K562 (cell line): ENCODE results near the gene PARS2. TPM values are rescaled to one million over a fixed set of nuclear protein-coding genes. Genes with fewer than 3 reads are reported as not detected.

Source experiments
- ILF3 ChIP-seq: fragments of 450-650 bp; IDR thresholded peaks from 2 replicates; pipeline ENCODE4 v1.6.1; 2018; ENCODE audit warnings: antibody characterized with exemption, mild to moderate bottlenecking, moderate library complexity, borderline replicate concordance
- NCOA1 ChIP-seq: fragments of 450-650 bp; IDR thresholded peaks from 2 replicates; pipeline ENCODE4 v1.6.1; 2016; ENCODE audit warnings: low read depth
- SREBF2 ChIP-seq: sonication (generic); formaldehyde crosslinking; IDR thresholded peaks from 2 replicates; pipeline ENCODE4 v1.4.0; 2020; ENCODE audit warnings: mild to moderate bottlenecking, missing genetic modification reagents
- TGIF2 ChIP-seq: sonication (generic); formaldehyde crosslinking; IDR thresholded peaks from 2 replicates; pipeline ENCODE4 v1.8.1; 2022; ENCODE audit warnings: mild to moderate bottlenecking, missing genetic modification reagents, moderate library complexity
- TRIM28 ChIP-seq: fragments of 450-650 bp; IDR thresholded peaks from 2 replicates; pipeline ENCODE4 v1.6.1; 2017
- polyA plus RNA-seq, 8 experiments: library from polyadenylated mRNA; depleted of rRNA in 4 of 8; stranded (reverse) in 5 of 8; unstranded in 3 of 8; fragments of >200 nt; fragmentation: Nextera tagmentation in 2 of 8; fragmentation: Illumina TruSeq in 1 of 8; extraction: Ambion mirVana in 2 of 8; extraction: Trizol in 1 of 8; gene quantifications; 2 replicates each; pipeline versions ENCODE4 v1.2.1 to v1.2.3, GENCODE V29; 2011 to 2014; ENCODE audit warnings: inconsistent platforms in 1 of 8, missing spikeins in 1 of 8
- total RNA-seq, 7 experiments: library from RNA; depleted of rRNA in 6 of 7; stranded (reverse); fragments of >200 nt in 6 of 7; fragmentation: Illumina TruSeq in 2 of 7; extraction: Trizol in 2 of 7; gene quantifications; 2 replicates each; pipeline versions ENCODE4 v1.2.1 to v1.2.3, GENCODE V29; 2011 to 2021; ENCODE audit warnings: low replicate concordance in 1 of 7
- TF ChIP-seq, protein P1 (sequence below): fragments of 200-600 bp; sonication (generic); IDR thresholded peaks from one replicate; pipeline ENCODE4 v1.6.1; 2012; ENCODE audit warnings: mild to moderate bottlenecking, low read depth, low read length, inconsistent platforms
- TF ChIP-seq, protein P2 (sequence below), 2 experiments: fragments of 450-650 bp; IDR thresholded peaks; 2 replicates each; pipeline ENCODE4 v1.6.1; 2016; ENCODE audit warnings: mild to moderate bottlenecking in 2 of 2, borderline replicate concordance in 1 of 2, low read depth in 1 of 2, moderate library complexity in 1 of 2

The PARS2 gene
- total and polyA plus RNA-seq, 9 of the 15 experiments (the other 6 are each of a cell fraction or from before 2014, with no cell fraction given) = 6.3 to 12.4 (median 7.9) TPM

DNA sequence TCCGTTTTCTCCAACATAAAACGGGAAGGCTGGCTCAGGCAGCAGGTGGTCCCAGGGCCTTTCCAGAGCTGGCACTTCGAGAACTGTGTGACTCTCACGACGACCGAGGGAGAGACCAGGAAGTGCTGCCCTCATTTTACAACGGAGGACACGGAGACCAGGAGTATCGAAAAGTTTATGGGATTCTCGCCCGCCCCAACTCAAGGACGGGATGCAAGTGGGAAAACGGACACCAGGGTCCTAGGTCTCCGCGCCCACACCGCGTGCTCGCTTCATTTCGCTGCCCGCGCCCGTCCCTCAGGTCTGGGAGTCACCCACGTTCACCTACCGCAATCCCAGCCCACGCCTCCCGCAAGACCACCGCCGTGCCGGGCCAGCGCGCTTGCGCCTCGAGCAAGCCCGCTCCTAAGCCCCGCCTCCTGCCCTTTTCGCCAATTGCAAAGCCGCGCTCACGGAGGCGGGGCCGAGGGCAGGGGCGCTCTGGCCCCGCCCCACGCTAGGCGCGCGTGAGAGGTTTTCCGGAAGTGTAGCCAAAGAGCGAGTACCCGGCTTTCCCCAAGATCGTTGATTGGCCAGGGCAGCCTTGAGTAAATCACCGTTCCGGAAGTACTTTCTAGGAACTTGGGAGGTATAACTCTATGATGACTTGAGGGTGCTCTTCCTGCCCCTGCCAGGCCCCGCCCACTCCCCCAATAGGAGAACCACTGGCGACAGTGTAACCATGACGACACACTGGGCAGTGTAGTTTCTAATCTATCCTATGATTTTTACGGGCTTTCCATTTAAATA, at the start of gene PARS2 (continued):
- TF ChIP-seq, protein P1, sequence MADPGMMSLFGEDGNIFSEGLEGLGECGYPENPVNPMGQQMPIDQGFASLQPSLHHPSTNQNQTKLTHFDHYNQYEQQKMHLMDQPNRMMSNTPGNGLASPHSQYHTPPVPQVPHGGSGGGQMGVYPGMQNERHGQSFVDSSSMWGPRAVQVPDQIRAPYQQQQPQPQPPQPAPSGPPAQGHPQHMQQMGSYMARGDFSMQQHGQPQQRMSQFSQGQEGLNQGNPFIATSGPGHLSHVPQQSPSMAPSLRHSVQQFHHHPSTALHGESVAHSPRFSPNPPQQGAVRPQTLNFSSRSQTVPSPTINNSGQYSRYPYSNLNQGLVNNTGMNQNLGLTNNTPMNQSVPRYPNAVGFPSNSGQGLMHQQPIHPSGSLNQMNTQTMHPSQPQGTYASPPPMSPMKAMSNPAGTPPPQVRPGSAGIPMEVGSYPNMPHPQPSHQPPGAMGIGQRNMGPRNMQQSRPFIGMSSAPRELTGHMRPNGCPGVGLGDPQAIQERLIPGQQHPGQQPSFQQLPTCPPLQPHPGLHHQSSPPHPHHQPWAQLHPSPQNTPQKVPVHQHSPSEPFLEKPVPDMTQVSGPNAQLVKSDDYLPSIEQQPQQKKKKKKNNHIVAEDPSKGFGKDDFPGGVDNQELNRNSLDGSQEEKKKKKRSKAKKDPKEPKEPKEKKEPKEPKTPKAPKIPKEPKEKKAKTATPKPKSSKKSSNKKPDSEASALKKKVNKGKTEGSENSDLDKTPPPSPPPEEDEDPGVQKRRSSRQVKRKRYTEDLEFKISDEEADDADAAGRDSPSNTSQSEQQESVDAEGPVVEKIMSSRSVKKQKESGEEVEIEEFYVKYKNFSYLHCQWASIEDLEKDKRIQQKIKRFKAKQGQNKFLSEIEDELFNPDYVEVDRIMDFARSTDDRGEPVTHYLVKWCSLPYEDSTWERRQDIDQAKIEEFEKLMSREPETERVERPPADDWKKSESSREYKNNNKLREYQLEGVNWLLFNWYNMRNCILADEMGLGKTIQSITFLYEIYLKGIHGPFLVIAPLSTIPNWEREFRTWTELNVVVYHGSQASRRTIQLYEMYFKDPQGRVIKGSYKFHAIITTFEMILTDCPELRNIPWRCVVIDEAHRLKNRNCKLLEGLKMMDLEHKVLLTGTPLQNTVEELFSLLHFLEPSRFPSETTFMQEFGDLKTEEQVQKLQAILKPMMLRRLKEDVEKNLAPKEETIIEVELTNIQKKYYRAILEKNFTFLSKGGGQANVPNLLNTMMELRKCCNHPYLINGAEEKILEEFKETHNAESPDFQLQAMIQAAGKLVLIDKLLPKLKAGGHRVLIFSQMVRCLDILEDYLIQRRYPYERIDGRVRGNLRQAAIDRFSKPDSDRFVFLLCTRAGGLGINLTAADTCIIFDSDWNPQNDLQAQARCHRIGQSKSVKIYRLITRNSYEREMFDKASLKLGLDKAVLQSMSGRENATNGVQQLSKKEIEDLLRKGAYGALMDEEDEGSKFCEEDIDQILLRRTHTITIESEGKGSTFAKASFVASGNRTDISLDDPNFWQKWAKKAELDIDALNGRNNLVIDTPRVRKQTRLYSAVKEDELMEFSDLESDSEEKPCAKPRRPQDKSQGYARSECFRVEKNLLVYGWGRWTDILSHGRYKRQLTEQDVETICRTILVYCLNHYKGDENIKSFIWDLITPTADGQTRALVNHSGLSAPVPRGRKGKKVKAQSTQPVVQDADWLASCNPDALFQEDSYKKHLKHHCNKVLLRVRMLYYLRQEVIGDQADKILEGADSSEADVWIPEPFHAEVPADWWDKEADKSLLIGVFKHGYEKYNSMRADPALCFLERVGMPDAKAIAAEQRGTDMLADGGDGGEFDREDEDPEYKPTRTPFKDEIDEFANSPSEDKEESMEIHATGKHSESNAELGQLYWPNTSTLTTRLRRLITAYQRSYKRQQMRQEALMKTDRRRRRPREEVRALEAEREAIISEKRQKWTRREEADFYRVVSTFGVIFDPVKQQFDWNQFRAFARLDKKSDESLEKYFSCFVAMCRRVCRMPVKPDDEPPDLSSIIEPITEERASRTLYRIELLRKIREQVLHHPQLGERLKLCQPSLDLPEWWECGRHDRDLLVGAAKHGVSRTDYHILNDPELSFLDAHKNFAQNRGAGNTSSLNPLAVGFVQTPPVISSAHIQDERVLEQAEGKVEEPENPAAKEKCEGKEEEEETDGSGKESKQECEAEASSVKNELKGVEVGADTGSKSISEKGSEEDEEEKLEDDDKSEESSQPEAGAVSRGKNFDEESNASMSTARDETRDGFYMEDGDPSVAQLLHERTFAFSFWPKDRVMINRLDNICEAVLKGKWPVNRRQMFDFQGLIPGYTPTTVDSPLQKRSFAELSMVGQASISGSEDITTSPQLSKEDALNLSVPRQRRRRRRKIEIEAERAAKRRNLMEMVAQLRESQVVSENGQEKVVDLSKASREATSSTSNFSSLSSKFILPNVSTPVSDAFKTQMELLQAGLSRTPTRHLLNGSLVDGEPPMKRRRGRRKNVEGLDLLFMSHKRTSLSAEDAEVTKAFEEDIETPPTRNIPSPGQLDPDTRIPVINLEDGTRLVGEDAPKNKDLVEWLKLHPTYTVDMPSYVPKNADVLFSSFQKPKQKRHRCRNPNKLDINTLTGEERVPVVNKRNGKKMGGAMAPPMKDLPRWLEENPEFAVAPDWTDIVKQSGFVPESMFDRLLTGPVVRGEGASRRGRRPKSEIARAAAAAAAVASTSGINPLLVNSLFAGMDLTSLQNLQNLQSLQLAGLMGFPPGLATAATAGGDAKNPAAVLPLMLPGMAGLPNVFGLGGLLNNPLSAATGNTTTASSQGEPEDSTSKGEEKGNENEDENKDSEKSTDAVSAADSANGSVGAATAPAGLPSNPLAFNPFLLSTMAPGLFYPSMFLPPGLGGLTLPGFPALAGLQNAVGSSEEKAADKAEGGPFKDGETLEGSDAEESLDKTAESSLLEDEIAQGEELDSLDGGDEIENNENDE = no peak
- TF ChIP-seq ILF3 (no peak), SREBF2 (CRISPR knock-in tag) (no peak), TGIF2 (CRISPR knock-in tag) (no peak), NCOA1 (no peak), TRIM28 (no peak)
- TF ChIP-seq, protein P2, sequence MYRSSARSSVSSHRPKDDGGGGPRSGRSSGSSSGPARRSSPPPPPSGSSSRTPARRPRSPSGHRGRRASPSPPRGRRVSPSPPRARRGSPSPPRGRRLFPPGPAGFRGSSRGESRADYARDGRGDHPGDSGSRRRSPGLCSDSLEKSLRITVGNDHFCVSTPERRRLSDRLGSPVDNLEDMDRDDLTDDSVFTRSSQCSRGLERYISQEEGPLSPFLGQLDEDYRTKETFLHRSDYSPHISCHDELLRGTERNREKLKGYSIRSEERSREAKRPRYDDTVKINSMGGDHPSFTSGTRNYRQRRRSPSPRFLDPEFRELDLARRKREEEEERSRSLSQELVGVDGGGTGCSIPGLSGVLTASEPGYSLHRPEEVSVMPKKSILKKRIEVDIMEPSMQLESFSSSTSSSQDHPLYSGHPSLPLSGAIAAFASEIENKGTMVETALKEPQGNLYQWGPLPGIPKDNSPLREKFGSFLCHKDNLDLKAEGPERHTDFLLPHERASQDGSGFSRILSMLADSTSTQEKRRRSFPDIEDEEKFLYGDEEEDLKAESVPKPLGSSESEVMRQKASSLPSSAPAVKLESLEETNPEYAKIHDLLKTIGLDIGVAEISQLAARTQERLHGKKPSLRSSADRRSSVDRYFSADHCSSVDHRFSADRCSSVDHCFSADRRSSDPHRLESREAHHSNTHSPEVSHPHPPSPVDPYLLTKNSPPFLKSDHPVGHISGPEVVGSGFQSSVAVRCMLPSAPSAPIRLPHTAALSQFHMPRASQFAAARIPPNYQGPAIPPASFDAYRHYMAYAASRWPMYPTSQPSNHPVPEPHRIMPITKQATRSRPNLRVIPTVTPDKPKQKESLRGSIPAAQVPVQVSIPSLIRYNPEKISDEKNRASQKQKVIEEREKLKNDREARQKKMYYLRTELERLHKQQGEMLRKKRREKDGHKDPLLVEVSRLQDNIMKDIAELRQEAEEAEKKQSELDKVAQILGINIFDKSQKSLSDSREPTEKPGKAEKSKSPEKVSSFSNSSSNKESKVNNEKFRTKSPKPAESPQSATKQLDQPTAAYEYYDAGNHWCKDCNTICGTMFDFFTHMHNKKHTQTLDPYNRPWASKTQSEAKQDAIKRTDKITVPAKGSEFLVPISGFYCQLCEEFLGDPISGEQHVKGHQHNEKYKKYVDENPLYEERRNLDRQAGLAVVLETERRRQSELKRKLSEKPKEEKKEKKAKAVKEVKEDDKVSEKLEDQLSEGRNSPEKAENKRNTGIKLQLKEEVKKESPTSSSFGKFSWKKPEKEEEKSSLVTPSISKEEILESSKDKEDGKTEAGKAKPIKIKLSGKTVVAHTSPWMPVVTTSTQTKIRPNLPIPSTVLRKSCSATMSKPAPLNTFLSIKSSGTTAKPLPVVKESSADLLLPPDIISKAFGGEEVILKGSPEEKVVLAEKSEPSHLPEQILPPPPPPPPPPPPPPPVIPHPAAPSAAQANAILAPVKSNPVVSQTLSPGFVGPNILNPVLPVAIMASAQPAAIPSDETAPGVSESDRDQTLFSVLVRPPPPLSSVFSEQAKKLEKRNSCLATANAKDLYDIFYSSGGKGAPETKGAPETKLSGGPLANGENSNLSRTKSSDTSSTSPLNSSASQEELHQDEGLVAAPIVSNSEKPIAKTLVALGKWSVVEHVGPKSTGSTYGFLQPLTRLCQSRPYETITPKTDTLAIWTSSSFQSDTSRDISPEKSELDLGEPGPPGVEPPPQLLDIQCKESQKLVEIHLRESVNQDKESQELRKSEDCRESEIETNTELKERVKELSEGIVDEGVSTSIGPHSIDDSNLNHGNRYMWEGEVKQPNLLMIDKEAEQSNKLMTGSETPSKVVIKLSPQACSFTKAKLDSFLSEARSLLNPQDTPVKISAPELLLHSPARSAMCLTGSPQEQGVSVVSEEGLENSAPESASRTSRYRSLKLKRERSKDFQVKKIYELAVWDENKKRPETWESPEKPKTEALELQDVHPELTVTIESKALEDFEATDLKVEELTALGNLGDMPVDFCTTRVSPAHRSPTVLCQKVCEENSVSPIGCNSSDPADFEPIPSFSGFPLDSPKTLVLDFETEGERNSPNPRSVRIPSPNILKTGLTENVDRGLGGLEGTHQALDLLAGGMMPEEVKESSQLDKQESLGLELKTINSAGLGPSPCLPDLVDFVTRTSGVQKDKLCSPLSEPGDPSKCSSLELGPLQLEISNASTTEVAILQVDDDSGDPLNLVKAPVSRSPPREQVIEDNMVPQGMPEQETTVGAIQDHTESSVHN (IDR thresholded peaks at IDR 0.05; ENCODE audit: borderline replicate concordance in 1 of 2, low read depth in 1 of 2) = no peak
